ENCODE measurements around the gene ACOX3. TPM values are rescaled to one million over a fixed set of nuclear protein-coding genes. Genes with fewer than 3 reads are reported as not detected.

The ACOX3 gene
- total RNA-seq, 4 donors from 2014 or later: 19.0 to 32.9 (median 22.1) TPM

- Histone ChIP-seq H3K4me1 (peaks cover 27% of the 10 kb centered on the region in 2 donors), H3K9me3 (no peaks in the 10 kb centered on the region), H3K27me3 (no peaks in the 10 kb centered on the region), H3K27ac (no peak overlapping the region), H3K36me3 (peaks cover 0 to 18% of the 10 kb centered on the region in 2 donors), H3K4me3 (no peak overlapping the region)
- no peak for ATAC-seq
- in situ Hi-C loops (cut with MboI; ENCODE audit: low sequenced_read_pairs in 4 of 4) (loop anchor here in 1 of 4 donors (10.0 kb wide), 1 partner anchor 74 kb away; no protein-coding TSS in a partner anchor), intact Hi-C loops (cut with DNase I; ENCODE audit: low total_unique reads) (no loop called here)
- TF ChIP-seq CTCF (IDR thresholded peaks at IDR 0.05 in 4 of 5, conservative IDR thresholded peaks at IDR 0.05 in 1 of 5) (no peak), POLR2A (IDR thresholded peaks at IDR 0.05) (no peak)
- DNase-seq: no peak
Observed at GRCh38 chr4:8398347-8398746, 42.2 kb downstream of the ACOX3 start.

GRCh38 chr4:8396762-8397406, 43.6 kb downstream of the ACOX3 start:
- no peaks in the 10 kb centered on the region for H3K9me3 ChIP-seq
- no peaks in the 10 kb centered on the region for H3K27me3 ChIP-seq
- no peak for DNase-seq
- in situ Hi-C loops (cut with MboI; ENCODE audit: low sequenced_read_pairs in 4 of 4) (loop anchor here in 1 of 4 donors (10.0 kb wide), 1 partner anchor 72 kb away; no protein-coding TSS in a partner anchor), intact Hi-C loops (cut with DNase I; ENCODE audit: low total_unique reads) (no loop called here)
- no peak for TF ChIP-seq CTCF (IDR thresholded peaks at IDR 0.05 in 4 of 5, conservative IDR thresholded peaks at IDR 0.05 in 1 of 5)
- TF ChIP-seq POLR2A (IDR thresholded peaks at IDR 0.05): no peak
- peaks cover 30% of the 10 kb centered on the region in 2 donors for H3K4me1 ChIP-seq
- H3K27ac ChIP-seq: no peak overlapping the region
- H3K36me3 ChIP-seq: peaks cover 0 to 18% of the 10 kb centered on the region in 2 donors
- H3K4me3 ChIP-seq: no peak overlapping the region
- no peak for ATAC-seq

GRCh38 chr4:8395504-8396296, 44.8 kb downstream of the ACOX3 start:
- H3K36me3 ChIP-seq: peaks cover 0 to 18% of the 10 kb centered on the region in 2 donors
- H3K27me3 ChIP-seq: no peaks in the 10 kb centered on the region
- intact Hi-C loops (cut with DNase I; ENCODE audit: low total_unique reads) (no loop called here), in situ Hi-C loops (cut with MboI; ENCODE audit: low sequenced_read_pairs in 4 of 4) (loop anchor here in 1 of 4 donors (10.0 kb wide), 1 partner anchor 71 kb away; no protein-coding TSS in a partner anchor)
- peaks cover 38 to 42% of the 10 kb centered on the region in 2 donors for H3K4me1 ChIP-seq
- DNase-seq: no peak
- TF ChIP-seq CTCF (IDR thresholded peaks at IDR 0.05 in 4 of 5, conservative IDR thresholded peaks at IDR 0.05 in 1 of 5): no peak
- H3K27ac ChIP-seq: peak overlapping the region in 2 of 4 donors; percentile 11 to 19
- H3K4me3 ChIP-seq: no peak overlapping the region
- H3K9me3 ChIP-seq: no peaks in the 10 kb centered on the region
- ATAC-seq: no peak

GRCh38 chr4:8394806-8395205, 45.7 kb downstream of the ACOX3 start:
- H3K36me3 ChIP-seq: peaks cover 0 to 18% of the 10 kb centered on the region in 2 donors
- intact Hi-C loops (cut with DNase I; ENCODE audit: low total_unique reads) (loop anchor here (5.0 kb wide), 1 partner anchor 63 kb away; no protein-coding TSS in a partner anchor), in situ Hi-C loops (cut with MboI; ENCODE audit: low sequenced_read_pairs in 4 of 4) (loop anchor here in 1 of 4 donors (10.0 kb wide), 1 partner anchor 70 kb away; no protein-coding TSS in a partner anchor)
- H3K9me3 ChIP-seq: no peaks in the 10 kb centered on the region
- no peaks in the 10 kb centered on the region for H3K27me3 ChIP-seq
- TF ChIP-seq CTCF (IDR thresholded peaks at IDR 0.05 in 4 of 5, conservative IDR thresholded peaks at IDR 0.05 in 1 of 5) (no peak), POLR2A (IDR thresholded peaks at IDR 0.05) (no peak)
- H3K4me3 ChIP-seq: no peak overlapping the region
- DNase-seq (no peak), ATAC-seq (no peak)
- peaks cover 42 to 48% of the 10 kb centered on the region in 2 donors for H3K4me1 ChIP-seq
- peak overlapping the region; percentile 78 to 87 (median 79) for H3K27ac ChIP-seq
